ENCODE results near the gene DELE1. TPM values are rescaled to one million over a fixed set of nuclear protein-coding genes. Genes with fewer than 3 reads are reported as not detected.

The DELE1 gene
- total RNA-seq, 3 donors from 2014 or later: 77.8 to 112 (median 84.5) TPM

GRCh38 chr5:141976176-141976575, 52.5 kb downstream of the DELE1 start:
- no peak for ATAC-seq
- Histone ChIP-seq H3K36me3 (ENCODE audit: low read depth) (no peaks in the 10 kb centered on the region), H3K9me3 (no peaks in the 10 kb centered on the region), H3K4me1 (ENCODE audit: low read depth) (peaks cover 2% of the 10 kb centered on the region), H3K4me3 (no peak overlapping the region)
- no peak for DNase-seq
- intact Hi-C loops (cut with DNase I, micrococcal nuclease): no loop called here
- no peak for TF ChIP-seq CTCF (IDR thresholded peaks at IDR 0.05)

- H3K9me3 ChIP-seq: no peaks in the 10 kb centered on the region
- ATAC-seq (peak; percentile 26), DNase-seq (no peak)
- no peaks in the 10 kb centered on the region for H3K36me3 ChIP-seq (ENCODE audit: low read depth)
- no peak overlapping the region for H3K4me3 ChIP-seq
- no peak for TF ChIP-seq CTCF (IDR thresholded peaks at IDR 0.05)
- intact Hi-C loops (cut with DNase I, micrococcal nuclease): no loop called here
- H3K4me1 ChIP-seq (ENCODE audit: low read depth): no peaks in the 10 kb centered on the region
Measured at GRCh38 chr5:141978389-141978788, 54.7 kb downstream of the DELE1 start.

GRCh38 chr5:141982626-141983025, 59.0 kb downstream of the DELE1 start:
- no peak for DNase-seq
- Histone ChIP-seq H3K9me3 (no peaks in the 10 kb centered on the region), H3K4me1 (ENCODE audit: low read depth) (no peaks in the 10 kb centered on the region), H3K4me3 (no peak overlapping the region), H3K36me3 (ENCODE audit: low read depth) (no peaks in the 10 kb centered on the region)
- intact Hi-C loops (cut with DNase I, micrococcal nuclease): no loop called here
- TF ChIP-seq CTCF (IDR thresholded peaks at IDR 0.05): no peak
- no peak for ATAC-seq

- intact Hi-C loops (cut with DNase I, micrococcal nuclease): no loop called here
- no peaks in the 10 kb centered on the region for H3K36me3 ChIP-seq (ENCODE audit: low read depth)
- ATAC-seq (no peak), DNase-seq (no peak)
- no peak for TF ChIP-seq CTCF (IDR thresholded peaks at IDR 0.05)
- H3K4me1 ChIP-seq (ENCODE audit: low read depth): no peaks in the 10 kb centered on the region
- no peaks in the 10 kb centered on the region for H3K9me3 ChIP-seq
- H3K4me3 ChIP-seq: no peak overlapping the region
Measured at GRCh38 chr5:141986072-141986471, 62.4 kb downstream of the DELE1 start.

- no peak for DNase-seq
- no peaks in the 10 kb centered on the region for H3K36me3 ChIP-seq (ENCODE audit: low read depth)
- no peak for TF ChIP-seq CTCF (IDR thresholded peaks at IDR 0.05)
- intact Hi-C loops (cut with DNase I, micrococcal nuclease): loop anchor here (5.0 to 10.0 kb wide), 2 partner anchors 145 to 153 kb away; no protein-coding TSS in a partner anchor
- H3K9me3 ChIP-seq: no peaks in the 10 kb centered on the region
- ATAC-seq: no peak
- no peaks in the 10 kb centered on the region for H3K4me1 ChIP-seq (ENCODE audit: low read depth)
- H3K4me3 ChIP-seq: no peak overlapping the region
Measured at GRCh38 chr5:141989720-141990119, 66.0 kb downstream of the DELE1 start.

Other genes with a start within 250 kb of the DELE1 start
- gene ARAP3, start 241.6 kb upstream of the DELE1 start, total RNA-seq: 10 to 100 TPM in 1 of 3 donors, 1 to 10 TPM in 2; 5.7 to 10.9 (median 8.0) TPM
- gene PCDH1, start 45.5 kb upstream of the DELE1 start, total RNA-seq: 100 to 1,000 TPM in 2 of 3 donors, 10 to 100 TPM in 1; 75.1 to 159 (median 127) TPM
- 1 to 10 TPM; 1.2 to 3.2 (median 2.2) TPM for gene PCDH12, start 34.3 kb downstream of the DELE1 start, total RNA-seq
- gene RNF14, start 45.2 kb downstream of the DELE1 start, total RNA-seq: 10 to 100 TPM; 63.5 to 69.1 (median 67.9) TPM
- 10 to 100 TPM in 2 of 3 donors, 1 to 10 TPM in 1; 10.0 to 29.4 (median 25.3) TPM for gene GNPDA1, start 89.2 kb downstream of the DELE1 start, total RNA-seq
- gene NDFIP1, start 184.9 kb downstream of the DELE1 start, total RNA-seq: 10 to 100 TPM; 45.7 to 53.2 (median 49.4) TPM